Vagina (tissue), 2 donors: ENCODE measurements around the gene DGKE.

ENCODE experiments used
- POLR2A ChIP-seq, 2 donors: fragments of 450-650 bp; IDR thresholded peaks; one replicate each; pipeline ENCODE4 v1.6.1; 2017; ENCODE audit warnings: antibody characterized with exemption in 2 of 2, mild to moderate bottlenecking in 2 of 2, moderate library complexity in 2 of 2
- POLR2AphosphoS5 ChIP-seq, 2 donors: sonication (generic); formaldehyde crosslinking; IDR thresholded peaks; one replicate each; pipeline ENCODE4 v1.9.0; 2017; ENCODE audit warnings: antibody characterized with exemption in 2 of 2, mild to moderate bottlenecking in 2 of 2, low read depth in 1 of 2; ENCODE audit not compliant: insufficient read depth in 1 of 2
- TF ChIP-seq, protein P1 (sequence below), 3 experiments: fragments of 450-650 bp in 2 of 3; fragments of 200-600 bp in 1 of 3; sonication (generic) in 1 of 3; IDR thresholded peaks; one replicate each; pipeline ENCODE4 v1.5.1; 2017 to 2019; ENCODE audit warnings: antibody characterized with exemption in 3 of 3, mild to moderate bottlenecking in 2 of 3, moderate library complexity in 2 of 3

DNA sequence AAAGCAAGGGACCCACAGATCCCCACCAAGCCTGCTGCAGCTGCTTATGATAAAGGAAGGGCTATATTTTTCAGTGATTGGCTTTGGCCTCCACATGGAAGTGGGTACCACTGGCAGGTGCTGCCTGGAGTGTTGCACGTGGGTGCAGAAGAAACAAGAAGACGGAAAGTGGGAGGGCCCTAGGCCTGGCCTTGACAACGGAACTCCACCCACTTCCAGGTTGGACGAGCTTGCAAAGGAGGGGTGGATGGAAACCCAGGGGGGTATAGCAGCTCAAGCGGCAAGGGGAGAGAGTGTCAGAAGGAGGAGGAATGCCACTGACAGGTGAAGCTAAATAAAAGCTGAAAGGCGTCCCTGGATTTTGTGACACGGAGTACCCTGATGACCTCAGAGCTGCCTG, 59.6 kb downstream of the DGKE start:
- TF ChIP-seq, protein P1, sequence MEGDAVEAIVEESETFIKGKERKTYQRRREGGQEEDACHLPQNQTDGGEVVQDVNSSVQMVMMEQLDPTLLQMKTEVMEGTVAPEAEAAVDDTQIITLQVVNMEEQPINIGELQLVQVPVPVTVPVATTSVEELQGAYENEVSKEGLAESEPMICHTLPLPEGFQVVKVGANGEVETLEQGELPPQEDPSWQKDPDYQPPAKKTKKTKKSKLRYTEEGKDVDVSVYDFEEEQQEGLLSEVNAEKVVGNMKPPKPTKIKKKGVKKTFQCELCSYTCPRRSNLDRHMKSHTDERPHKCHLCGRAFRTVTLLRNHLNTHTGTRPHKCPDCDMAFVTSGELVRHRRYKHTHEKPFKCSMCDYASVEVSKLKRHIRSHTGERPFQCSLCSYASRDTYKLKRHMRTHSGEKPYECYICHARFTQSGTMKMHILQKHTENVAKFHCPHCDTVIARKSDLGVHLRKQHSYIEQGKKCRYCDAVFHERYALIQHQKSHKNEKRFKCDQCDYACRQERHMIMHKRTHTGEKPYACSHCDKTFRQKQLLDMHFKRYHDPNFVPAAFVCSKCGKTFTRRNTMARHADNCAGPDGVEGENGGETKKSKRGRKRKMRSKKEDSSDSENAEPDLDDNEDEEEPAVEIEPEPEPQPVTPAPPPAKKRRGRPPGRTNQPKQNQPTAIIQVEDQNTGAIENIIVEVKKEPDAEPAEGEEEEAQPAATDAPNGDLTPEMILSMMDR (IDR thresholded peaks at IDR 0.05): no peak
- TF ChIP-seq POLR2A (IDR thresholded peaks at IDR 0.05): no peak
- TF ChIP-seq POLR2AphosphoS5 (IDR thresholded peaks at IDR 0.05; ENCODE audit: insufficient read depth in 1 of 2, low read depth in 1 of 2): no peak
